Stimulated activated CD8-positive, alpha-beta memory T cell treated with anti-CD3 and anti-CD28 coated beads, Interleukin-4, amount 100 ng/mL, for 24 hours (primary cell): Measurements from ENCODE around the gene CLCNKB.
"Not testable (repeated sequence)": the region's sequence is repeated elsewhere in the genome, so short reads cannot be mapped to it uniquely, and the experiment has no call there.

Source experiments
- DNase-seq: peaks from one replicate; pipeline ENCODE4 v3.0.0-alpha.2; 2020; ENCODE audit warnings: low read depth

The CLCNKB gene

GRCh38 chr1:16061266-16061665 is 17.7 kb downstream of the CLCNKB start:
- no peak for DNase-seq

GRCh38 chr1:16061989-16062686 is 18.6 kb downstream of the CLCNKB start:
- DNase-seq: not testable (repeated sequence)

GRCh38 chr1:16062687-16063075 is 19.1 kb downstream of the CLCNKB start:
- not testable (repeated sequence) for DNase-seq

- no peak for DNase-seq
Measured at GRCh38 chr1:16063226-16063829, 19.7 kb downstream of the CLCNKB start.

- DNase-seq: no peak
Measured at GRCh38 chr1:16063921-16064320, 20.3 kb downstream of the CLCNKB start.

GRCh38 chr1:16064536-16065268 is 21.1 kb downstream of the CLCNKB start:
- no peak for DNase-seq

- no peak for DNase-seq
Measured at GRCh38 chr1:16065269-16065576, 21.6 kb downstream of the CLCNKB start.

GRCh38 chr1:16066245-16066644 is 22.7 kb downstream of the CLCNKB start:
- no peak for DNase-seq

GRCh38 chr1:16067127-16067768 is 23.7 kb downstream of the CLCNKB start:
- no peak for DNase-seq

- no peak for DNase-seq
Measured at GRCh38 chr1:16067933-16068332, 24.4 kb downstream of the CLCNKB start.

- no peak for DNase-seq
Measured at GRCh38 chr1:16068356-16069270, 25.0 kb downstream of the CLCNKB start.

GRCh38 chr1:16070640-16071355 is 27.2 kb downstream of the CLCNKB start:
- no peak for DNase-seq

- DNase-seq: no peak
Measured at GRCh38 chr1:16071614-16072013, 28.0 kb downstream of the CLCNKB start.

- DNase-seq: no peak
Measured at GRCh38 chr1:16072095-16072494, 28.5 kb downstream of the CLCNKB start.

GRCh38 chr1:16072616-16073484 is 29.3 kb downstream of the CLCNKB start:
- no peak for DNase-seq

- peak; percentile 23 for DNase-seq
Measured at GRCh38 chr1:16073490-16074119, 30.0 kb downstream of the CLCNKB start, which contains the start of gene FAM131C. TSS of gene FAM131C (minus strand) at chr1:16073651. CDS start at chr1:16073442, 209 bp downstream.

- no peak for DNase-seq
Measured at GRCh38 chr1:16074217-16074616, 30.6 kb downstream of the CLCNKB start.

- DNase-seq: no peak
Measured at GRCh38 chr1:16075337-16076030, 31.9 kb downstream of the CLCNKB start.
